Mesenchymal stem cell (in vitro differentiated cells and primary cell): ENCODE results near the gene TUBB2A.
A peak's percentile ranks its signal among the peaks of the same experiment; 100 is the strongest.
"Not testable (repeated sequence)": the region's sequence is repeated elsewhere in the genome, so short reads cannot be mapped to it uniquely, and the experiment has no call there.

Source experiments
- DNase-seq: peaks from one replicate; pipeline ENCODE4 v3.0.0-alpha.2; 2013
- H2AFZ ChIP-seq: one replicate; pipeline ENCODE4 v1.6.1; 2013; ENCODE audit warnings: low read depth, mild to moderate bottlenecking, control low read depth, inconsistent platforms, low read length, moderate library complexity
- H2AK5ac ChIP-seq: 2 replicates; pipeline ENCODE4 v1.6.1; 2013; ENCODE audit warnings: low read length, moderate library complexity, mild to moderate bottlenecking, inconsistent platforms; ENCODE audit not compliant: severe bottlenecking
- H2BK120ac ChIP-seq: one replicate; pipeline ENCODE4 v1.6.1; 2013; ENCODE audit warnings: low read depth, mild to moderate bottlenecking, inconsistent platforms, low read length, moderate library complexity
- H2BK12ac ChIP-seq, 2 experiments: one replicate each; pipeline ENCODE4 v1.6.1; 2013; ENCODE audit warnings: inconsistent platforms in 2 of 2, low read length in 2 of 2, mild to moderate bottlenecking in 2 of 2, moderate library complexity in 2 of 2, control low read depth in 1 of 2
- H2BK15ac ChIP-seq: one replicate; pipeline ENCODE4 v1.6.1; 2013; ENCODE audit warnings: mild to moderate bottlenecking, low read depth, inconsistent platforms; ENCODE audit not compliant: poor library complexity, severe bottlenecking
- H2BK5ac ChIP-seq: 2 replicates; pipeline ENCODE4 v1.6.1; 2013; ENCODE audit warnings: low read depth, mild to moderate bottlenecking, low read length, control low read depth, inconsistent platforms; ENCODE audit not compliant: poor library complexity, severe bottlenecking
- H3K14ac ChIP-seq, 2 experiments: one replicate each; pipeline ENCODE4 v1.6.1; 2013; ENCODE audit warnings: inconsistent platforms in 2 of 2, low read length in 2 of 2, control low read depth in 1 of 2, mild to moderate bottlenecking in 1 of 2, moderate library complexity in 1 of 2
- H3K18ac ChIP-seq, 2 experiments: one replicate each; pipeline ENCODE4 v1.6.1; 2013; ENCODE audit warnings: inconsistent platforms in 2 of 2, low read length in 2 of 2, control low read depth in 1 of 2, low read depth in 1 of 2, mild to moderate bottlenecking in 1 of 2
- H3K23ac ChIP-seq, 2 experiments: one replicate each; pipeline ENCODE4 v1.6.1; 2013; ENCODE audit warnings: inconsistent platforms in 2 of 2, low read length in 2 of 2, mild to moderate bottlenecking in 2 of 2, moderate library complexity in 2 of 2, control low read depth in 1 of 2
- H3K27ac ChIP-seq: 2 replicates; pipeline ENCODE4 v1.5.1; 2013; ENCODE audit warnings: mild to moderate bottlenecking, moderate library complexity, low read length, control low read depth, inconsistent platforms; ENCODE audit not compliant: poor library complexity, severe bottlenecking
- H3K27me3 ChIP-seq, 2 experiments: 2 replicates each; pipeline versions ENCODE4 v1.6.1 to v1.7.0; 2013; ENCODE audit warnings: low read length in 2 of 2, mild to moderate bottlenecking in 2 of 2, moderate library complexity in 2 of 2, control low read depth in 1 of 2, inconsistent platforms in 1 of 2; ENCODE audit not compliant: control insufficient read depth in 1 of 2, insufficient read depth in 1 of 2
- H3K36me3 ChIP-seq, 2 experiments: 2 replicates each; pipeline versions ENCODE4 v1.6.1 to v1.7.0; 2013; ENCODE audit warnings: low read length in 2 of 2, control low read depth in 1 of 2, inconsistent platforms in 1 of 2, low read depth in 1 of 2, mild to moderate bottlenecking in 1 of 2; ENCODE audit not compliant: insufficient read depth in 2 of 2, control insufficient read depth in 1 of 2
- H3K4ac ChIP-seq, 2 experiments: one replicate each; pipeline ENCODE4 v1.6.1; 2013; ENCODE audit warnings: inconsistent platforms in 2 of 2, low read length in 2 of 2, mild to moderate bottlenecking in 2 of 2, moderate library complexity in 2 of 2, control low read depth in 1 of 2, low read depth in 1 of 2
- H3K4me1 ChIP-seq: 2 replicates; pipeline ENCODE4 v1.6.1; 2013; ENCODE audit warnings: low read depth, low read length, control low read depth; ENCODE audit not compliant: control insufficient read depth, insufficient read depth
- H3K4me2 ChIP-seq: 2 replicates; pipeline ENCODE4 v1.6.1; 2013; ENCODE audit warnings: low read length, mild to moderate bottlenecking, inconsistent platforms; ENCODE audit not compliant: poor library complexity, severe bottlenecking
- H3K4me3 ChIP-seq, 2 experiments: 2 replicates each; pipeline versions ENCODE4 v1.5.1 to v1.7.0; 2013; ENCODE audit warnings: low read length in 2 of 2, mild to moderate bottlenecking in 2 of 2, control low read depth in 1 of 2, low read depth in 1 of 2; ENCODE audit not compliant: insufficient read depth in 1 of 2
- H3K79me1 ChIP-seq: replicated peaks from 2 replicates; pipeline ENCODE4 v1.6.1; 2013; ENCODE audit warnings: mild to moderate bottlenecking, control low read depth, low read length, inconsistent platforms; ENCODE audit not compliant: poor library complexity, severe bottlenecking
- H3K9ac ChIP-seq: 2 replicates; pipeline ENCODE4 v1.7.0; 2013; ENCODE audit warnings: mild to moderate bottlenecking, low read length, moderate library complexity
- H3K9me3 ChIP-seq: 2 replicates; pipeline ENCODE4 v1.7.0; 2013; ENCODE audit warnings: mild to moderate bottlenecking, low read length; ENCODE audit not compliant: control insufficient read depth
- H4K8ac ChIP-seq: one replicate; pipeline ENCODE4 v1.6.1; 2013; ENCODE audit warnings: inconsistent platforms, mild to moderate bottlenecking, low read length, moderate library complexity
- H4K91ac ChIP-seq: one replicate; pipeline ENCODE4 v1.6.1; 2013; ENCODE audit warnings: mild to moderate bottlenecking, low read length, inconsistent platforms
- whole genome bisulfite sequencing: methylation state at CpG from one replicate; pipeline ENCODE4 v1.1.7; 2013; ENCODE audit warnings: mixed read lengths; 5-methylcytosine and 5-hydroxymethylcytosine counted together

The TUBB2A gene

GRCh38 chr6:3138341-3138740 lies 19.0 kb downstream of the TUBB2A start:
- H3K27me3 ChIP-seq = no peaks in the 10 kb centered on the region
- H2BK5ac ChIP-seq = no peak overlapping the region
- H3K9me3 ChIP-seq = no peaks in the 10 kb centered on the region
- WGBS = 85% methylated on average over 1 of the region's 1 CpG
- H4K8ac ChIP-seq = no peak overlapping the region
- H3K4ac ChIP-seq = no peak overlapping the region
- H2AFZ ChIP-seq = no peak overlapping the region
- H2AK5ac ChIP-seq = no peak overlapping the region
- no peak overlapping the region for H2BK12ac ChIP-seq
- no peak overlapping the region for H3K18ac ChIP-seq
- H3K9ac ChIP-seq = peak overlapping the region; percentile 16
- no peak overlapping the region for H3K23ac ChIP-seq
- no peak overlapping the region for H4K91ac ChIP-seq
- H3K79me1 ChIP-seq = peaks cover 2% of the 10 kb centered on the region
- no peak overlapping the region for H3K14ac ChIP-seq
- no peak overlapping the region for H3K4me3 ChIP-seq
- H3K36me3 ChIP-seq = peaks cover 19 to 80% of the 10 kb centered on the region in 2 experiments
- no peak overlapping the region for H3K4me2 ChIP-seq
- peaks cover 20% of the 10 kb centered on the region for H3K4me1 ChIP-seq
- H3K27ac ChIP-seq = peak overlapping the region; percentile 90
- peak; percentile 44 for DNase-seq
- no peak overlapping the region for H2BK15ac ChIP-seq
- H2BK120ac ChIP-seq = no peak overlapping the region

GRCh38 chr6:3137873-3138272 lies 19.5 kb downstream of the TUBB2A start:
- H3K9ac ChIP-seq, H4K91ac ChIP-seq, H4K8ac ChIP-seq, DNase-seq, H3K4ac ChIP-seq, H3K79me1 ChIP-seq, H3K9me3 ChIP-seq, H3K4me3 ChIP-seq, H2BK120ac ChIP-seq, H3K14ac ChIP-seq, H2AFZ ChIP-seq, H2BK12ac ChIP-seq, H3K4me2 ChIP-seq, H3K23ac ChIP-seq, H2BK15ac ChIP-seq, H2BK5ac ChIP-seq, H2AK5ac ChIP-seq, H3K27me3 ChIP-seq, H3K18ac ChIP-seq, H3K27ac ChIP-seq: not testable (repeated sequence)
- 88% methylated on average over 6 of the region's 6 CpGs for WGBS
- Histone ChIP-seq H3K36me3 (peaks cover 22 to 80% of the 10 kb centered on the region in 2 experiments), H3K4me1 (peaks cover 20% of the 10 kb centered on the region)

GRCh38 chr6:3137057-3137777 lies 20.1 kb downstream of the TUBB2A start:
- Histone ChIP-seq H3K23ac (no peak overlapping the region), H3K27me3 (no peaks in the 10 kb centered on the region), H3K79me1 (peaks cover 5% of the 10 kb centered on the region), H3K9ac (no peak overlapping the region), H4K91ac (no peak overlapping the region), H2BK15ac (no peak overlapping the region), H2AFZ (no peak overlapping the region), H3K4me1 (peaks cover 20% of the 10 kb centered on the region), H4K8ac (no peak overlapping the region), H3K36me3 (peaks cover 25 to 75% of the 10 kb centered on the region in 2 experiments), H3K9me3 (no peaks in the 10 kb centered on the region), H2BK5ac (no peak overlapping the region), H3K4me3 (no peak overlapping the region), H2BK120ac (no peak overlapping the region), H3K4me2 (no peak overlapping the region), H3K27ac (peak overlapping the region; percentile 26), H3K14ac (no peak overlapping the region), H2AK5ac (peak overlapping the region; percentile 11), H3K18ac (no peak overlapping the region), H2BK12ac (no peak overlapping the region), H3K4ac (no peak overlapping the region)
- 82% methylated on average over 10 of the region's 12 CpGs for WGBS
- DNase-seq = peak; percentile 17

- Histone ChIP-seq H3K4ac (no peak overlapping the region), H2BK120ac (no peak overlapping the region)
- 78% methylated on average over 3 of the region's 8 CpGs for WGBS
Observed at GRCh38 chr6:3136292-3137011, 20.9 kb downstream of the TUBB2A start.

More at GRCh38 chr6:3136292-3137011, 20.9 kb downstream of the TUBB2A start:
- Histone ChIP-seq H2BK5ac (no peak overlapping the region), H3K79me1 (peaks cover 5% of the 10 kb centered on the region), H3K14ac (no peak overlapping the region), H3K18ac (no peak overlapping the region), H4K8ac (no peak overlapping the region), H3K4me1 (peaks cover 20% of the 10 kb centered on the region), H3K36me3 (peaks cover 31 to 81% of the 10 kb centered on the region in 2 experiments), H3K4me2 (no peak overlapping the region), H3K27me3 (no peaks in the 10 kb centered on the region), H3K23ac (no peak overlapping the region), H2AFZ (no peak overlapping the region), H4K91ac (no peak overlapping the region), H3K27ac (peak overlapping the region; percentile 26), H2BK15ac (no peak overlapping the region), H2AK5ac (no peak overlapping the region), H3K4me3 (no peak overlapping the region), H2BK12ac (no peak overlapping the region), H3K9ac (no peak overlapping the region), H3K9me3 (no peaks in the 10 kb centered on the region)
- DNase-seq = no peak
